NCI-H2107 treated with DMSO at 0.1 percent for 48 hours (cell line): ENCODE results near the gene HNF1B.
"Not testable (repeated sequence)": the region's sequence is repeated elsewhere in the genome, so short reads cannot be mapped to it uniquely, and the experiment has no call there.

ENCODE experiments used
- DNase-seq: peaks from one replicate; lab custom pipeline; 2025; ENCODE audit not compliant: unreplicated experiment; lab: John Stamatoyannopoulos, UW

The HNF1B gene

DNA sequence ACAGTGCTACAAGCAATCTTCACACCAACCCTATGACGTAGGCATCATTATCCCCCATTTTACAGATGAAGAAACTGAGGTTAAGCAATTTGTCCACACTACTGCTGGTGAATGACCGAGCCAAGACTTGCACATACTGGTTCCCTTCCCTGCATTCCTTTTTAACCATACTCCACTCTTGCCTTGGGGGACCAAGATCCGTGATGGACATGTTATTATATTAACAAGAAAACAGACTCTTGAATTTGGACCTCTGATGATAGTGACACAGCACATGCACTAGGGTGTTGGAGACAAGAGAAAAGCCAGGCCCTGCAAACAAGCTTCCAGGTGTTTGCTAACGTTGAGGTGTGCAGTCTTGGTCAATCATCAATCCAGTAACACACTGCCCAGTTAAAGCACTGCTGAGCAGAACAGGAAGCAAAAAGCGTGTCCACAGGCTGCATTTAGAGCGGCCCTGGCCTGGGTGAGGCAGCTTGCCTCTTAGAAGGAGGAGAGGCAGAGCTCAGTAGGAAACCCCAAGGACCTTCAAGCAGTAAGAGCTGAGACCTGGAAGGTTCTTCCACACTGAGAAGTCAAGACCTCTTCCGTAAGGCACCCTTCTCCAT is 36.7 kb downstream of the HNF1B start:
- DNase-seq, result no peak

DNA sequence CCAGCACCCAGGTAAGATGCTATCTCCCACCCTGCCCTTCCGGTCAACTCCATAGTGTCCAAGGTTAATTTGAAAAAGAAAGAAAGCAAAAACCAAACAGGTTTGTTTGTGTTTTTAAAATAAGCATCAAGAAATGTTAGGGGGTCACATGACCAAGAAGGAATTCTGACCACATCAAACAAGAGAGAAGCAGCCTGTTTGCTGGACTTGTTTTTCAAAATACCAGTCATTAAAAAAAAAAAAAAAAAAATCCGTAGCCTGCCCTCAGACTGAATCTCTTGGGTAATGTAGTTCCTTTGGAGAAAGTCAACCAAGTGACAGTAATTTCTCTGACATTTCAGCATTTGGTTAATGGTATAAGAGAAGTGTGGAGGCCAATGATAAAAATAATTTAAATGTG is 38.4 kb downstream of the HNF1B start:
- DNase-seq, result no peak

DNA sequence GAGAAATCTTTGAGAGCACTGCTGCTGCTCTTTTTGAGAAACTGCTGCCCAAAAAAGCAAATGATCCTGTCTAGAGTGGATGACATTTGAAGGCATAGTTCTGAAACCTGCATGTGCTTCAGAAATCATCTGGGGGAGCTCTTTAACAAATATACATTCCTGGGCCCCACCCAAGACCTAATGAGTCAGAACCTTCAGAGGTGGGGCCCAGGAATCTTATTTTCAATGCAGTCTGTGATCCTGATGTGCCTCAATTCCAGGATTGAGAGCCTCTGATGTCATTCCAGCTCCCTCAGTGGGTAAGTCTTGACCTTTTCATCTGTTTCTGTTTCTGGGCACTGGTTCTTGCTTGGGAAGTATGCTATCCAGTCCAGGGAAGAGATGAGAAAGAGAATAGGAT is 42.3 kb downstream of the HNF1B start:
- no peak for DNase-seq

DNA sequence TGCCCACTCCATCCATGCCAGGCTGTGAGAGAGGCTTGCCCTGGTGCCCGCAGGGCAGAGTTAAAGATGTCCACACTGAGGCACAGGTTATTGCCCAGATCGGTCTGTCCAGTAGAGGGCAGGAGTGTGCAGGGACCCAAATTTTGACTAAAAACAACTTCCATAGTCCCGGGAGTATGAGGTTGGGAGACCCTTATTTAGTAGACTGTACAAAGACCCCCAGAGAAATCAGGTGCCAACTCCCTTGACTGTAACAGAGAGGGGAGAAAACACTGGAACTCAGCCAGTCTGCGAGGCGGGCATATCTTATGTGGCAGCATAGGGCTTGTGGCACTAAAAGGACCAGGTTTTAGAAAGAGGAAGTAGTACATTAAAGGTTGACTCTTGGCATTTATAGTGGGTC is 43.4 kb downstream of the HNF1B start:
- no peak for DNase-seq

DNA sequence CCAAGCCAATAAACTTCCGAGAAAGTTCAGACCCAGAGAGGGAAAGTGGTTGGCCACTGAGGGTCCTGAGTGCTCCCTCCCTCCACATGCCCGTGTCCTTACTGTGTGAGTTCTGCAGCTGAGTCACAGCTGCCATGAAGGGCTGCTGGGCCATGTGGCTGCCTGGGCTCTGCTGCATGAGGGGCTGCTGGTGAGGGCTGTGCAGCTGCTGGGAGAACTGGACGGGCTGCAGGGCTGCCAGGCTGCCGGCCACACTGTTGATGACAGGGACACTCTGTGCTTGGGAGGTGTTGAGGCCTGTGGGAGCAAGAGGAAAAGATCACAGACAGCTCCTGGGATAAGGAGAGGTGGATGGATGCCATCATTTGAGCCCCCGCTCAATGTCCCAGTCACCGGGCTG is 44.0 kb downstream of the HNF1B start:
- DNase-seq, result no peak

DNA sequence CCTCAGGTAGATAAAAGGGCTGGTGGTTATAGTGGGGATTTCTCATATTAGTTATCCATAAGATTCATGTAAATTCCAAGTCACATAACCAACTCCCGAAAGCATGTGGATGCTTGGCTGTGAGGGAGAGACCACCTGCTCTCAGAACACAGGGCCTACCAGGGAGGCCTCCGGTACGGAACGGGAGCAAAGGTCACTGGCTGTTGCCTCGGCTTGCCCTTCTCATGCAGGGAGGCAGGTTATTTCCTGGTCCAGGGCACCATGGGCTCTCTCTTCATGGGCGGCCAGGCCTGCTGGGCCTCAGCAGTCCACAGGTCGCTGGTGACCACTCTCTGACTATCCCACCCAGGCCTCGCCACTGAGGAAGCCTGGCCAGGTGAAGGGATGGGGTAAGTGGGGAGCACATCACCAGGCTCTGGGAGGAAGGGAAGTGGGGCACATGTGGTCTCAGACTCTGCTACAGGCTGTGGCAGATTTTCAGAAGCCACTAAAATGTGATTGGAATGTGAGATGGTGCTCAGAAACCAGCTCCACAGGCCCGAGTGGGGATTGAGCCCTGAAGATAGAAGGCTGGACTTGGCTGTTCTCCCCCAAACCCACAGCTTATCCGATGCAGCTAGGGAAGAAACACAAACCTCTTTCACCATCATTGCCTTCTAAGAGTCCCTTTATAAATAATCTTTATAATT is 45.4 kb downstream of the HNF1B start:
- no peak for DNase-seq

DNA sequence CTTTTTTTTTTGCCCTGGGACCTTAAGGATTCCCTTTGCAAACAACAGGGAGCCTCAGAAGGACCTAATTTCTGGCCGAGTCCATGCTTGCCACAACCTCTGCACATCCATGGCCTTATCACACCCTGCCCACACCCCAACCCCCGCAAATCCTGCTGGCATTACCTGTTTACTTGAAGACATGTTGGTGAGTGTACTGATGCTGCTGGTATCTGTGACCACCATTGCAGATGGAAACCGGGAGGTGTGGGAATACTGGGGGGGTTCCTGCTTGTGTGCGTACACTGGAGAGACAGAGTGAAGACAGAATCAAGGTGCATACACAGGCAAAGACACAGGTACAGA is 46.0 kb downstream of the HNF1B start:
- no peak for DNase-seq

DNA sequence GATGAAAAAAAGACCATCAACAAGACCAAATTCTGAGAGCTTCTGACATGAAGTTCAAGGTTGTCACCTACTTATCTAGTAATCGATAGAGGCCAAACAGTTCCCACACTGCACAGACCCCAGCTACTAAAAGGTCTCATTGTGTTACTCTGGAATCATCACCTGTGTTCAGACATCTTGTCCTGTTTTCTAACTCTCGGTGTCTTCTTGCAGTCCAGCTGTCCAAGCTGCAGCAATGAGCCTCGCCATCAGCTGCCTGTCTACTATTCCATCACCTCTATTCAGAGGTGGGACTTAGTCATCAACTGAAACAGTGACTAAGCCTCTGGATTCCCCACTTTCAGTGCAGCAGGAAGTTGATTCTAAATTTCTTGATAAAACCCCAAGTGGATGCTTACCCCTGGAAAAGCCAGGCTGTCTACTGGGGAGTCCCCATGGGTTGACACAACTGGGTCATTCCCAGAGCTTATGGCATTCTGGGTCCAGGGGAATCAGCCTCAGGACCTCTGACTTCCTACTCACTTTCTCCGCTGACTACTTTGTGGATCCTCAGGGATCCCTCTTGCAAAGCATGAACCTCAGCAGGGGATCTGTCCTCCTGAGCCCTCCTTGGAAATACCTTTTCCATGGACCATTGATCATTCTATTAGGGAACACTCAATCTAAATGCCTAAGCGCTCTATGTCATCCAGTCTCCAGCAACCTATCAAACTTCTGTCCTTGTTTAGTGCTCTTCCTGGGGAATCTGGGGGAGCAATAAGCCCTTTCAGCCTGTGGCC is 46.5 kb downstream of the HNF1B start:
- DNase-seq, result no peak

DNA sequence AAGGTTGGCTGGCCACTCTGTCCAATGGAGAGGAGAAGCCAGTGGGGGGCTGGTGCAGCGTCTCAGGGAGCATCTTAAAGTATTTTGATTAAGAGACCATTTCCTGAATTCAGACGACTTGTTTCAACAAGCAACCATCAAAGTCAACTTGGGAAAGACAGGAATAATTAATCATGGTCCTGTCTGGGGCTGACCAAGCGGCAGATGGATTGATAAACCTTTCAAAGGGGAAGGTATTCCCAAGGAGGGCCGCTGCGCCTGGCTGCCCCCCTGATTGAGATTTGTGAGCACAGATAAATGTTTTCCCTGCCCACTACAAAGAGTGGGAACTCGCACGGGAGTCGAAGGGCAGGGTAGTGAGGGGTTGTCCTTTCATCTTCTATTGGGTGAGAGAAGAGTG is 47.5 kb downstream of the HNF1B start:
- DNase-seq, result no peak

DNA sequence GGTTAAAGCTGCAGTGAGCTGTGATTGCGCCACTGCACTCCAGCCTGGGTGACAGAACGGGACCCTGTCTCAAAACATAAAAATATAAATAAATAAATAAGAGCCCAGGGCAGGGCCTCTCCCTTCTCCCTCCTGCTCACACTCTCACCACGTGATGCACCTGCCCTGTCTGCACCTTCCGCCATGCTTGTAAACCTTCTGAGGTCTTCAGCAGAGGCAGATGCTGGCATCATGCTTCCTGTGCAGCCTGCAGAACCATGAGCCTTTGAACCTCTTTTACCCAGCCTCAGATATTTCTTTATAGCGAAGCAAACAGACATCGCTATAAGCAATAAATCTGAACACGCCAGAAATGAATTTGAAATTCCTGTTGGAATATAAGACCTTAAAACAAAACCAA is 48.5 kb downstream of the HNF1B start:
- DNase-seq, result no peak

DNA sequence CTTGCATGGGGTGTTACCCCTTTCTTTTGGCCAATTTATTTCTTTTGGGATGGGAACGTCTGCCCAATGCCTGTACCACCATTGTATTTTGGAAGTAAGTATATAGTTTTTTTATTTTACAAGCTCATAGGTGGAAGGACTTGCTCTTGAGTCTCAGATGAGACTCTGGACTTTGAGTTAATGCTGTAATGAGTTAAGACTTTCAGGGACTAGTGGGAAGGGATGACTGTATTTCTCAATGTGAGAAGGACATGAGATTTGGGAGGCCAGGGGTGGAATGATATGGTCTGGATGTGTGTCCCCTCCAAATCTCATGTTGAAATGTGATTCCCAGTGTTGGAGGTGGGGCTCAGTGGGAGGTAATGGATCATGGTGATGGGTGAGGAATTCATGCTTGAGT is 49.1 kb downstream of the HNF1B start:
- no peak for DNase-seq

DNA sequence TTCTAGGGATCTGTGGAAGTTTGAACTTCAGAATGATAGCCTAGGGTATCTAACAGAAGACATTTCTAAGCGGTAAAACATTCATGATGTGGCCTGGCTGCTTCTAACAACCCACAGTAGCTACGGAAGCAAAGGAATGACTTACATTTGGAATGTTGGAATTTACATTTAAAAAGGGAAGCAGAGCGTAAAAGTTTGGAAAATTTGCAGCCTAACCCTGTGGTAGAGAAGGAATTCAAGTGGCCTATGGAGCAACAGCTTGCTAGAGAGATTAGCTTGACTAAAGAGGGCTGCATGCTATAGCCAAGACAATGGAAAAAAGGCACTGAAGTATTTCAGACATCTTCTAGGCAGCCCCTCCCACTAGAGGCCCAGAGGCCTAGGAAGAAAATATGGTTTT is 50.1 kb downstream of the HNF1B start:
- DNase-seq, result no peak

DNA sequence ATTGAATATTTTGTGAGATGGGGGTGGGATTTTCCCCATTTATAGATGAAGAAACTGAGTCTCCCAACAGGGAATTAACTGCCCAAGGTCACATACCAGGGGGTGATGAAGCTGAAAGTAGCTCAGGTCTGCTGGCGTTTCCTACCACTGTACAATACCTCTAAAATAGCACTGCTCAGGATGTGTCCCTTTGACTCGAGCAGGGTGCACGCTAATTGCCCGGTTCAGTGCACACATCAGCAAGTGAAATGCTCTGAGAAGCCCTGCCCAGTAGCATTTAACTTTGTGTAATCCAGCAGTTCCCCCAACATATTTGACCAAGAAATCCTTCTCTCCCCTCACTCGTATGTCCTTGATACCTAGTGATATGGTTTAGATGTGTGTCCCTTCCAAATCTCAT is 51.5 kb downstream of the HNF1B start:
- DNase-seq, result no peak

DNA sequence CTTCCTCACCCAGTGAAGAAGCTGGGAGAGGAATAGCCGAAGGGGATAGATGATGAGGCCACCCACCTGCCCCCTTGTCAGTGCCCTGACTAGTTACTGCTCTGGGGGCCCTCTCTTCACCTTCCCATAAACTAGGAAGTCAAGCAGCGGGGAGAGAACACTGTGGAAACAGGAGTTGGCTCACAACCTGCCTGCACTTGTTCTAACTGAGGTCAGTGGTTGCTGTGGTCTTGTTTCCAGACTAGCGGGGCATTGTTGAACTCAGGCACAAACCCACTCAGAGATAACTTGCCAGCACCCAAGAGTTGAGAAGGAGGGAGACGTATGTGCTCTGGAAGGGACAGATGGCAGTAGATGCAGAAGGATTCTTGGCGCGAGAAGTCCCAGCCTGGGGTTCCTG is 53.1 kb downstream of the HNF1B start:
- DNase-seq, result no peak

DNA sequence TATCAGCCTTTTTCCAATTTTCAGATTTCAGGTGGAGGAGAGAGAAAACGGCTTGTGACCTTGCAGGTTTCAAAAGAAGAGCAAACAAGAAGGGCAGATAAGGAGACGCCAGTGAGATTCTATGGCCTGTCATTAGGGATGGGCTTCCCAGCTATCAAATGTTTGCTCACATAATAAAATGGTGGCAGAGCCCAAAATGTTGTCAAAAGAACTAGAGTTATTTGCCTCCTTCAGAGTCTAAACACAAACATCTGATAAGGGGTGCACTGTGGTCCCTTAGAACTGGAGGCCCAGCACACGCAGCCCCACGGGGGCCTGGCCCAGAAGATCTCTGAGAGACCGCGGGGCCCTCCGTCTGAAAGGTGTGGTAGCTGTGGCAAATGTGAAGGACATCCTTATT is 55.5 kb downstream of the HNF1B start:
- DNase-seq, result no peak

DNA sequence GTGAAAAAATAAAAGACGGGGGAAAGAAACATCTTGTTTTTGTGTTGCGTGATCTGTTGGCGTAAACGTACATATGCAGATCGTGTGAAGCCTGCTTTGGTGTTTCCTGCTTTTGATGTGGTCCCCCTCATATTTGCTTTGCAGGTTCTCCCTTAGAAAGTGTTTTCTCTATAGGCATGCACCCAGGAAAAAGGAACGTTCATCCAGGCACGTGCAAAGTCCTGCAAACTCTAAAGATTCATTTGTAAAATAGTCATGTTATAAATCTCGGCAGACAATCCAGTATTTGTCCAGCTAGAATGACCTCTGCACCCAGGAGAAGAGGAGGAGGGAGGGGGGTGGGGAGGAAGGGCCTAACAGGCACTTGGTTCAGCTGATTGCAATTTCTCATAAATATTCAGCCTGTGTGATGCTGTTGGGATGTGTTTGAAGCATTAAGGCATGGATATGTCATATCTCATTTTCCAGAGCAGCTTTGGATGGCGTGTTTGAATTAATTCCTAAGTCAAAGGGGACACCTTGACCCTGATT is 61.3 kb downstream of the HNF1B start:
- no peak for DNase-seq

DNA sequence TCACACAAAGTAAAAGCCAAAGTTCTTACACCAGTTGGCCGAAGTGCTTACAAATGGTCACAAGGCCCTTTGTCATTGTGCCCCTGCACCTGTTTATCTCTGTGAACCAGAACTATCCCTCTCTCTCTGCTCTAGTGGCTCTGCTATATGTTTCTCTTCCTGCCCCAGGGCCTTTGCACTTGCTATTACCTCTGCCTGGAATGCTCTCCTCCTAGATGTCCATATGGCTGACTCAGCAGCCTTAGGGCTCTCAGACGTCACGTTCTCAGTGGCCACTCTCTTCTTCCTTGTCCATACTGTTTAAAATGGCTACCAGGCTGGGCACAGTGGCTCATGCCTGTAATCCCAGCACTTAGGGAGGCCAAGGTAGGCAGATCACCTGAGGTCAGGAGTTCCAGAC is 62.9 kb downstream of the HNF1B start:
- DNase-seq, result no peak

DNA sequence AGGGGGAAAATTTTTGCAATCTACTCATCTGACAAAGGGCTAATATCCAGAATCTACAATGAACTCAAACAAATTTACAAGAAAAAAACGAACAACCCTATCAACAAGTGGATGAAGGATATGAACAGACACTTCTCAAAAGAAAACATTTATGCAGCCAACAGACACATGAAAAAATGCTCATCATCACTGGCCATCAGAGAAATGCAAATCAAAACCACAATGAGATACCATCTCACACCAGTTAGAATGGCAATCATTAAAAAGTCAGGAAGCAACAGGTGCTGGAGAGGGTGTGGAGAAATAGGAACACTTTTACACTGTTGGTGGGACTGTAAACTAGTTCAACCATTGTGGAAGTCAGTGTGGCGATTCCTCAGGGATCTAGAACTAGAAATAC is 64.9 kb downstream of the HNF1B start:
- DNase-seq, result not testable (repeated sequence)

DNA sequence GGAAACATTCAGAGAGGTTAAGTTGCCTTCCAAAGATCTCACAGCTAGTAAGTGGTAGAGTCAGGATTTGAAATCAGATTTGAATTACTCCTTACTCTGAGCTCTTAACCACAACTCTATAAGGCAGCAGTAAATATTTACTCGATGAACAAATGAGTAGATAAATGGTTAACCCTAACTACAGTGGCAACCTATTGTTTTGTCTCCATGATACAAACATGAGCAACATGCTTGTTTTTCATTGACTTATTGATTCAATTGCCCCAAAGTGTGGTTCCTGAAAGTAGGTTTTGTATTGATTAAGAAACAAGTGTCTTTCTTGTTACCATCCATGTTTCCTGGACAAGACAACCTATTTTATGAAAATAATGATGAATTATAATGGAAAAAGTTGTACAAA is 66.8 kb downstream of the HNF1B start:
- no peak for DNase-seq

DNA sequence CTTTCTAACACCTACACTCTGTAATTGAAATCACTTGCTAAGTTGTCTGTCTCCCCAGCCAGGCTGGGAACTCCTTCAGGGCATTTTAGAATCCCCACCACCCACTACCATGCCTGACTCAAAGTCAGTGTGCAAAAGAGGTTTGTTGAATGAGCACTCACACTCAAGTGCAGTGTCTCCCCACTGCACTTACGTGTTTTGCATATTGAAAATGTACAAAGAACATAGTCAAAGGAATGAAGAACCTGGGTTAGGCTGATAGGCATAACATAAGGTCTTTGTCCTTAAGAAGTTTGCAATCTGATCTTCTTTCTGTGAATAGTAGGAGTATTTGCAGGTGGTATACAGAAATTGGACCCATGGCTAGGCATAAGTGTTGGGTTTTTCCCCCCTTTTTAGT is 67.8 kb downstream of the HNF1B start:
- no peak for DNase-seq

DNA sequence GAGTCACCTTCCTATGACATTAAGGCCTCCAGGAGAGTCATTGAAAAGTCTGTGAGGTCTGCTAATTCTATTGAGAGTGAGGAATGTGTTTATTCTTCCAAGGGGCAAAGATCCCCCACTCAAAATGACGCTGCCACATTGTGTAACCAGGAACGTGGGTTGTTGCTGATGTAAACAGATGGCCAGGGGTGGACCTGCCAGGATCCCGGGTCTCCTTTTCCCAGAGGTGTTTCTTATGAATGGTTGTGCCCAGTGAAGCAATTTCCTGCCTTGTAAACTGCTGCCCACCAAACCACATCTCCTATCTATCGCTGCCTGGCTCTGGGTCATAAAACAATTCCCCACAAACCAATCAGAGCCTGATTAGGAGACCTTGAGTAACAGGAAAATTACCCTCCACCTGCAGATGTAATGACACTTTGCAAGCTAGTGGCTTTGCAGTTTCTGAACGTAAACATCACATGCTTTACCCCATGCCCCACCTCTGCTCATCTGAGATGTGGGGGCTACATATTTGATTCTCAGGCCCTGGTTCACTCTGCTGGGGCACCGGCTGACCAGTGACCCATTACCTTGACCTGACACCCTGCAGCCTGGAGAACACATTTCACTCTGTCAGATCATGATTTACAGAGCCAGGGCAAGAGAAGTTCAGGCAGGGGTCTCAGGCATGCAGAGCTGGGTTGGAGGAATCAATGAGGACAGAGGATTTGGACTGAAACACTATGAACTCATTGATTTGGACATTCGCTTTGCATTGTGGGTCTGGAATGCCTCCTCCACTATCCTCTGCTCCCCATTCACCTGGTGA is 68.5 kb downstream of the HNF1B start:
- peak; percentile 36 for DNase-seq
